HL-60 (cell line): ENCODE data around the gene OVCA2.

Experiments used
- microRNA-seq: library from miRNA; unstranded; fragments of <30 nt; microRNA quantifications from one replicate; pipeline ENCODE4, GENCODE V29; 2018

The OVCA2 gene

Small RNA genes within 50 kb of the gene (microRNA-seq; reads per million reads assigned to microRNA genes)
- 297 reads per million, percentile 79 among the genes with 10 or more reads in this experiment for gene MIR132
- gene MIR212 = 38.3 reads per million, percentile 56 among the genes with 10 or more reads in this experiment
